ENCODE measurements around the gene DCT. TPM values are rescaled to one million over a fixed set of nuclear protein-coding genes. Genes with fewer than 3 reads are reported as not detected.

DCT gene
- total and polyA plus RNA-seq, 12 donors: 0.18 to 3.0 (median 0.75) TPM

- peak in 1 of 7 donors; percentile 6 for DNase-seq
- Histone ChIP-seq H3K4me1 (replicated peaks in 1 of 2) (no peaks in the 10 kb centered on the region), H3K9me3 (replicated peaks in 1 of 3) (no peaks in the 10 kb centered on the region), H3K36me3 (replicated peaks in 1 of 2) (no peaks in the 10 kb centered on the region), H3K4me3 (no peak overlapping the region), H3K27me3 (no peaks in the 10 kb centered on the region), H3K27ac (no peak overlapping the region)
- intact Hi-C loops (cut with DNase I): no loop called here
- 61 to 64% (median 63%) methylated on average over 7 of the region's 7 CpGs for WGBS, 4 donors
- TF ChIP-seq POLR2A (IDR thresholded peaks at IDR 0.05): no peak
- peak in 2 of 6 experiments; percentile 13 to 16 for TF ChIP-seq CTCF (IDR thresholded peaks at IDR 0.05)
Measured at GRCh38 chr13:94416454-94417080, 62.9 kb downstream of the DCT start.

GRCh38 chr13:94415500-94416237 is 63.8 kb downstream of the DCT start:
- no peak for DNase-seq
- intact Hi-C loops (cut with DNase I): no loop called here
- WGBS, 4 donors: 63 to 82% (median 72%) methylated on average over 7 of the region's 7 CpGs
- H3K9me3 ChIP-seq (replicated peaks in 1 of 3): no peaks in the 10 kb centered on the region
- H3K27me3 ChIP-seq: no peaks in the 10 kb centered on the region
- no peak overlapping the region for H3K27ac ChIP-seq
- H3K4me1 ChIP-seq (replicated peaks in 1 of 2): no peaks in the 10 kb centered on the region
- H3K36me3 ChIP-seq (replicated peaks in 1 of 2): no peaks in the 10 kb centered on the region
- TF ChIP-seq CTCF (IDR thresholded peaks at IDR 0.05) (no peak), POLR2A (IDR thresholded peaks at IDR 0.05) (no peak)
- H3K4me3 ChIP-seq: no peak overlapping the region

- no peaks in the 10 kb centered on the region for H3K36me3 ChIP-seq (replicated peaks in 1 of 2)
- no peak for DNase-seq
- 44 to 60% (median 49%) methylated on average over 4 of the region's 4 CpGs for WGBS, 4 donors
Measured at GRCh38 chr13:94414708-94415107, 64.8 kb downstream of the DCT start.

More at GRCh38 chr13:94414708-94415107, 64.8 kb downstream of the DCT start:
- H3K27ac ChIP-seq: no peak overlapping the region
- no peak overlapping the region for H3K4me3 ChIP-seq
- intact Hi-C loops (cut with DNase I): no loop called here
- no peaks in the 10 kb centered on the region for H3K4me1 ChIP-seq (replicated peaks in 1 of 2)
- no peaks in the 10 kb centered on the region for H3K9me3 ChIP-seq (replicated peaks in 1 of 3)
- no peaks in the 10 kb centered on the region for H3K27me3 ChIP-seq
- TF ChIP-seq CTCF (IDR thresholded peaks at IDR 0.05) (no peak), POLR2A (IDR thresholded peaks at IDR 0.05) (no peak)

All from adrenal gland (tissue), 12 donors.